Globus pallidus (tissue), 1 donor: ENCODE results near the gene OR4D1.

Experiments
- DNase-seq: peaks from one replicate; pipeline ENCODE4 v3.0.0-alpha.2; 2015; ENCODE audit warnings: low spot score

OR4D1 gene

GRCh38 chr17:58193641-58194255, 45.6 kb downstream of the OR4D1 start:
- DNase-seq, result no peak

- DNase-seq, result no peak
Observed at GRCh38 chr17:58195518-58196123, 47.4 kb downstream of the OR4D1 start.

GRCh38 chr17:58196610-58197009, 48.4 kb downstream of the OR4D1 start:
- DNase-seq, result no peak

GRCh38 chr17:58200024-58200633, 51.9 kb downstream of the OR4D1 start:
- DNase-seq, result no peak

GRCh38 chr17:58202859-58203258, 54.7 kb downstream of the OR4D1 start:
- no peak for DNase-seq

GRCh38 chr17:58204796-58205195, 56.6 kb downstream of the OR4D1 start:
- DNase-seq, result no peak

GRCh38 chr17:58205936-58206335, 57.8 kb downstream of the OR4D1 start:
- DNase-seq, result no peak

- DNase-seq, result no peak
Observed at GRCh38 chr17:58207451-58207850, 59.3 kb downstream of the OR4D1 start.

- no peak for DNase-seq
Observed at GRCh38 chr17:58208344-58208743, 60.2 kb downstream of the OR4D1 start.
